Measurements from ENCODE around the gene ACSBG1.
"Not testable (repeated sequence)": the region's sequence is repeated elsewhere in the genome, so short reads cannot be mapped to it uniquely, and the experiment has no call there.

Gene ACSBG1

GRCh38 chr15:78249131-78249530 lies 14.8 kb upstream of the ACSBG1 start:
- no peak for DNase-seq

GRCh38 chr15:78247911-78248310 lies 13.5 kb upstream of the ACSBG1 start:
- DNase-seq: no peak

- DNase-seq: not testable (repeated sequence)
Measured at GRCh38 chr15:78245976-78246620, 11.7 kb upstream of the ACSBG1 start.

DNA sequence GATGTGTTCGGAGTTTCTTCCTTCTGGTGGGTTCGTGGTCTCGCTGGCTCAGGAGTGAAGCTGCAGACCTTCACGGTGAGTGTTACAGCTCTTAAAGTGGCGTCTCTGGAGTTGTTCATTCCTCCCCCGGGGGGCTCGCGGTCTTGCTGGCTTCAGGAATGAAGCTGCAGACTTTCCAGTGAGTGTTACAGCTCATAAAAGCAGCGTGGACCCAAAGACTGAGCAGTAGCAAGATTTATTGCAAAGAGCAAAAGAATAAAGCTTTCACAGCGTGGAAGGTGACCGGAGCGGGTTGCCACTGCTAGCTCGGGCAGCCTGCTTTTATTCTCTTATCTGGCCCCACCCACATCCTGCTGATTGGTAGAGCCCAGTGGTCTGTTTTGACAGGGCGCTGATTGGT lies 11.0 kb upstream of the ACSBG1 start:
- not testable (repeated sequence) for DNase-seq

- DNase-seq: no peak
Measured at GRCh38 chr15:78244893-78245292, 10.5 kb upstream of the ACSBG1 start.

GRCh38 chr15:78244101-78244500 lies 9.7 kb upstream of the ACSBG1 start:
- DNase-seq: no peak

- no peak for DNase-seq
Measured at GRCh38 chr15:78243491-78243941, 9.2 kb upstream of the ACSBG1 start.

GRCh38 chr15:78243058-78243457 lies 8.7 kb upstream of the ACSBG1 start:
- no peak for DNase-seq

- peak; percentile 38 for DNase-seq
Measured at GRCh38 chr15:78242128-78242527, 7.8 kb upstream of the ACSBG1 start.

GRCh38 chr15:78241017-78241416 lies 6.7 kb upstream of the ACSBG1 start:
- peak; percentile 91 for DNase-seq

GRCh38 chr15:78239811-78240210 lies 5.4 kb upstream of the ACSBG1 start:
- no peak for DNase-seq

DNA sequence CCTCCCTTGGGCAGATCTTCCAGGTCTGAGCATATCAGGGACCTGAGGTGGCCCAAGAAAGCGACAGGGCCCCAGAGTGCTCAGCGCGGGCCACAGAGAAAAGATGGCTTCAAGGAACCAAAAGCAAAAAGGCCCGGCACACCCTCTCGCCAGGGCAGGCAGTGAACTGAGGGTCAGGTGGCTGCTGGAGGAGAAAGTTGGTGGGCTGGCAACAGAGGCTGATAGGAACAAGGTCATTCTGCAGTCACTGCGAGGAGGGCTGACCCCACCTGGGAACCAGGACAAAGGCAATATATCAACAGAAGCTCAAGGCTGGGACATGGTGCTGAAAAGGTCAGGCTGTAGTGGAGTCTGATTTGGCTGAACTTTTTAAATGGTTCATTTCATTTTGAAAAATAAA lies 2.8 kb upstream of the ACSBG1 start:
- no peak for DNase-seq

- no peak for DNase-seq
Measured at GRCh38 chr15:78236491-78236890, 2.1 kb upstream of the ACSBG1 start.

GRCh38 chr15:78233496-78233895 lies 869 bp downstream of the ACSBG1 start:
- no peak for DNase-seq

- no peak for DNase-seq
Measured at GRCh38 chr15:78232951-78233350, 1.4 kb downstream of the ACSBG1 start.

DNA sequence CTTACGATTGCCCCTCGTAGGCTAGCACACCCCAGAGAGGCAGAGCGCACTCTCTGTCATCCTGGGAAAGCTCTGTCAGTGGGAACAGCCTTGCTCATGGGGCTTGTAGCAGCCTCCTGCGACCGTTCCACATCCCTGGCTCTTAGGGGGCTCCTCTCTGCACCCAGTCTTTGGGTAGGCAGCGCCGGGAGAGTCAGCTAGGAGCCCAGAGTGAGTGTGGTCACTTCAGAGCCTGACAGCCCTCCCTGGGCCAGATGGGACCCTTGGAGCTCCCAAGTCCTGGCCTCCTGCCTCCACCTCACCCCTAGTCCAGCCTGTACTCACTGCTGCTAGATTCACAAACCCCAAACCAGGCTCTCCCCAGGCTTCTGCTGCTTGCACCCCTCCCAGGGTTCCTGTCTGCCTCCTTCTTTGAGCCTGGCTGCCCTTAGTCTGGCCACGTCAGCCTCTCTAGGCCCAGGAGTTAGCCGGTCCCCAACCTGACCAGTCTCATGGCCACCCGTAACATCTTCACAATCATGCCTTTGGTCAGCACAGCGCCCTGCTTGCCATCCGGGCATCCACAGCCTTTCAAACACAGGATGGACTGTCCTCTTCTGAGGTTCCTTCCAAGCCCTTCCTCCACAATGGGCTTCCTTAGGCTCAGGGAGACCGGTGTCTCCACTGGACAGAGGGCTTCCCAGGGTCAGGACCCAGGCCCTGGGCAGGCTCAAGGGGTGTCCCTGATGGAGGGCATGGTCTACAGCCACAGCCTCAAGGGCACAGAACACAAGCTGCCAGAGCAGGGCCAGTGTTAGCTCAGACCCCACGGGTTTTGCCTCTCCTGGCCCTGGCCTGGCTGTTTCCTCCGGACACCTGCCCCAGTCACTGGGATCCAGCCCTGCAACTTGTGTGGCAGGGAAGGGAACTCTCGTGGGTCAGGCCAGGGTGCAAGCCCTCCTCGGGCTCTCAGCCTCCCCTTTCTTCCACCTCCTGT lies 4.6 kb downstream of the ACSBG1 start:
- DNase-seq: no peak

- no peak for DNase-seq
Measured at GRCh38 chr15:78228356-78228996, 5.9 kb downstream of the ACSBG1 start.

DNA sequence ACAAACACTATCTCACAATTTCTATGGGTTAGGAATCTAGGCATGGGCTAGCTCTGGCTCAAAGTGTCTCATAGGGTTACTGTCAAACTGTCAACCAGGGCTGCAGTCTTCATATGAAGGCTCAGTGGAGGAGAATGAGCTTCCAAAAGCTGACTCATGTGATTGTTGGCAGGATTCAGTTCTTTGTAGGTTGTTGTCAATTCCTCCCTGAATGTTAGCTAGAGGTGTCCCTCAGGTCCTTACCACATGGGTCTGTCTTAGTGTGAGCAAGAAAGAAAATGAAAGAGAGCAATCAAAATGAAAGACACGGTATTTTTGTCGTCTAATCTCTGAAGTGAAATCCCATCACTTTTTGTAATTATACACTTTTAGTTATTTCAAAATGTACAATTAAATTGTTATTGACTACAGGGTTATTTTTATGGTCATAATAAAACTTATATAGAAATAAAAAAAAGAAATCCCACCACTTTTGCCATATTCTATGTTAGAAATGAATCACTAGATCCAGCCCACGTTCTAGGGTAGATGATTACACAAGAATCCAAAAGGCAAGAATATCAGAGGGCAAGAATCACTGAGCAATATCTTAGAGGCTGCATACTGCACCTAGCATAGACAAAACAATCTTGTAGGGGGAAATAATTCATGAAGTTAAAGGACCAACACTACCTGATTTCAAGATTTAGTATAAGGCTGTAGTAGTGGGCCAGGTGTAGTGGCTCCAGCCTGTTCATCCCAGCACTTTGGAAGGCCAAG lies 8.4 kb downstream of the ACSBG1 start:
- DNase-seq: no peak

GRCh38 chr15:78224023-78224411 lies 10.3 kb downstream of the ACSBG1 start:
- no peak for DNase-seq

- no peak for DNase-seq
Measured at GRCh38 chr15:78223396-78224022, 10.9 kb downstream of the ACSBG1 start.

GRCh38 chr15:78222745-78223395 lies 11.5 kb downstream of the ACSBG1 start:
- no peak for DNase-seq

- no peak for DNase-seq
Measured at GRCh38 chr15:78220713-78221112, 13.7 kb downstream of the ACSBG1 start.
